Lower lobe of right lung (tissue), 2 donors: ENCODE measurements around the gene KISS1. TPM values are rescaled to one million over a fixed set of nuclear protein-coding genes. Genes with fewer than 3 reads are reported as not detected.

Experiments
- ATAC-seq, 2 donors: fragments of 200-7000 bp; cut with Tn5 transposase; one replicate each; pipeline ENCODE4 v1.9.1; 2020 to 2022; ENCODE audit warnings: mild to moderate bottlenecking in 2 of 2, moderate library complexity in 2 of 2
- DNase-seq: peaks from one replicate; pipeline ENCODE4 v3.0.0-alpha.2; 2020
- H3K27ac ChIP-seq: fragments of 200-600 bp; one replicate; pipeline ENCODE4 v1.8.0; 2022
- H3K27me3 ChIP-seq: fragments of 200-600 bp; one replicate; pipeline ENCODE4 v1.8.0; 2022; ENCODE audit warnings: low read depth
- H3K36me3 ChIP-seq: fragments of 200-600 bp; one replicate; pipeline ENCODE4 v1.8.0; 2022; ENCODE audit warnings: mild to moderate bottlenecking
- H3K4me1 ChIP-seq: fragments of 200-600 bp; one replicate; pipeline ENCODE4 v1.8.0; 2022
- H3K4me3 ChIP-seq: fragments of 200-600 bp; one replicate; pipeline ENCODE4 v1.8.0; 2022; ENCODE audit warnings: mild to moderate bottlenecking
- H3K9me3 ChIP-seq: fragments of 200-600 bp; one replicate; pipeline ENCODE4 v1.8.0; 2022
- CTCF ChIP-seq: fragments of 200-600 bp; IDR thresholded peaks from one replicate; pipeline ENCODE4 v1.8.0; 2022; ENCODE audit warnings: antibody characterized with exemption, mild to moderate bottlenecking
- intact Hi-C: fragments of 100-400 bp; cut with DNase I; formaldehyde crosslinking; loops from one replicate; pipeline ENCODE4 v1.11.0; 2022
- total RNA-seq: library from RNA; stranded (reverse); fragmentation: NEBNext Ultra II Directional; extraction: Animal tissue kit (Norgen Biotek cat#: 25700); gene quantifications from one replicate; pipeline ENCODE4 v1.2.1, GENCODE V29; 2021
- donor health status: DM: no; HTN: yes; CAD: no; lungs with severe emphysema.

The KISS1 gene
- total RNA-seq, 1 donor from 2014 or later, result not detected

DNA sequence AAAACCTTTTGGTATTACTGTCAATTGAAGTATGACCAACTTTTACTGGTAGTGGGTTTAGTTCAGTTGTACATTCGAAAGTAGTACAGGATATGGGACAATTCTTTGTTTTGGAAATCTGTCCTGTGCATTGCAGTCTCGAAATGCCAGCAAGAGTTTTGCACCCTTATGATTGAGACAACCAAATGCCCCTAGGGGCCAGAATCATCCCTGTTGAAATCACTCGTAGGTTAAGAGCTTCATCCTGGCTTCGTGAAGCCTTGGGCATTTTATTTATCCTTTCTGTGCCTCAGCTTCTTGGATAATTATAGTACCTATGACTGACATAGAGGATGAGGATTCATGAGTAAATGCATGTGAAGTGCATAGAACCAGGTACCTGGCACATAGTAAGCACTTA is 19.9 kb upstream of the KISS1 start:
- DNase-seq (no peak), ATAC-seq (no peak)
- H3K9me3 ChIP-seq, result no peaks in the 10 kb centered on the region
- TF ChIP-seq CTCF, result no peak
- peaks cover 13% of the 10 kb centered on the region for H3K27me3 ChIP-seq
- H3K36me3 ChIP-seq, result no peaks in the 10 kb centered on the region
- H3K4me1 ChIP-seq, result peaks cover 10% of the 10 kb centered on the region
- H3K4me3 ChIP-seq, result no peak overlapping the region
- H3K27ac ChIP-seq, result no peak overlapping the region
- intact Hi-C loops, result no loop called here

DNA sequence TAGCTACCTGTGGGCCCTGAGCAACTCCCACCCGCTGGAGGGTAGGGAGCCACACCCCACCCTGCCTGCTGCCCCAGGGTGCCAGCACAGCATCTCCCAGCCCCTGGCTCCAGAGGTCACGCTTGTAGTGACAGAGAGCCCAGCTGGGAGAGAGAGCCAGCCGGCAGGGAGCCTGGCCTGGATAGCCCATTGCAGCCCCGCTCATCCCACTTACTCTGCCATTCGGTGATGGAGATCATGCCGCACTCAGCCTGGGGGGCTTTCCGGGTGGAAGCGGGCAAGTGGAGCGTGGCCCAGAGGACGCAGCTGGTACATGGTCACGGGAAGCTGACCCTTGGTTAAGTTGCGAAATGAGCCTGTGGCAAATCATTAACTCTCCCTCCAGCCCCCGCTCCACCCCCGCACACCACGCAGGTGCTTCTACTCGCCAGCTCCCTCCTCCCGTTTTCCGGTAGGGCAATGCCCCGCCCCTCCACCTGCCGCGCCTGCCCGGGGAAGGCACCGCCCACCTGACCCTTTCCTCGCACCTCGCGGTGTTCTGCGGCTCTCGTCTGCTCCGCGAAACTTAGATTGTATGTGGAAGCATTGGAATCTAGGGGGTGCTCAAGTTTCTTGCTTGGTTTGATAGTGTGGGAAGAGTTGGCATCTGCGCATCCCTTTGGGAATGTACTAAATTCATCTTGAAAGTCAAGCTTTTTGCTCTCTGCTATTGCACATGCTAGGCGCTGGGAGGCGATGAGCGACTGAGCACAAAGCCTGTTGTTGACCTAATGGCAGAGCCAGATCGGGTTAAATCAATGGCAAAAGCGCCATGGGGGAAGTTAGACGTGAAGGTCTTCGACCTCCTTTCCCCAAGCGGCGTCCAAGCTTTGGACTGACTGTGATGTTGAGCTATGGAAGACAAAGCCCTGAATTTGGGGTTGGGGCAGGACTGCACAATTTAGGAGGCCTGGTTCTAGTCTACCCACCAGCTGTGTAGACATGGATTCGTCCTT is 17.7 kb upstream of the KISS1 start, which contains the start of gene GOLT1A:
TSS of gene GOLT1A (minus strand) at position 321 of the 995 bp plus-strand sequence. CDS start at position 239, 82 bp downstream.
- Histone ChIP-seq H3K4me1 (peaks cover 10% of the 10 kb centered on the region), H3K36me3 (no peaks in the 10 kb centered on the region), H3K9me3 (no peaks in the 10 kb centered on the region), H3K27ac (peak within 1 kb of the TSS; percentile 49), H3K4me3 (peak within 1 kb of the TSS; percentile 49), H3K27me3 (peaks cover 13% of the 10 kb centered on the region)
- peak; percentile 82 for DNase-seq
- intact Hi-C loops, result no loop called here
- peak; percentile 60 for TF ChIP-seq CTCF
- peak; percentile 96 for ATAC-seq

DNA sequence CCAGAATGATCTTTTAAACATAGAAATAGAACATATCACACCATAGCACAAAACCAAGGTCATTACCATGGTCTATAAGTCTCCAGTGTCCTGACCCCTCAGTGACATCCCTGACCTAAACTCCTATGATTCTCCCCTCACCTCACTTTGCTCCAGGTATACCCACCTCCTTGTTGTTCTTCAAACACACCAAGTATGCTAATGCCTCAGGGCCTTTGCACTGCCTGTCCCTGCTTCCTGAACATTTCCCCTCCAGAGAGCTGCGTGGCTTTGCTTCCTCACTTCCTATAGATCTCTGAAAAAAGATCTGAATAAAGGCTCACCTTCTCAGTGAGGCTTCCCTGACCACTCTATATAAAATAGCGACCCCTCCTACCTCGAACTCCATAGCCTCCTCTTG is 16.4 kb upstream of the KISS1 start:
- Histone ChIP-seq H3K4me3 (no peak overlapping the region), H3K4me1 (peaks cover 10% of the 10 kb centered on the region), H3K36me3 (no peaks in the 10 kb centered on the region), H3K27me3 (peaks cover 13% of the 10 kb centered on the region), H3K9me3 (no peaks in the 10 kb centered on the region), H3K27ac (no peak overlapping the region)
- TF ChIP-seq CTCF, result no peak
- intact Hi-C loops, result no loop called here
- DNase-seq (no peak), ATAC-seq (no peak)

DNA sequence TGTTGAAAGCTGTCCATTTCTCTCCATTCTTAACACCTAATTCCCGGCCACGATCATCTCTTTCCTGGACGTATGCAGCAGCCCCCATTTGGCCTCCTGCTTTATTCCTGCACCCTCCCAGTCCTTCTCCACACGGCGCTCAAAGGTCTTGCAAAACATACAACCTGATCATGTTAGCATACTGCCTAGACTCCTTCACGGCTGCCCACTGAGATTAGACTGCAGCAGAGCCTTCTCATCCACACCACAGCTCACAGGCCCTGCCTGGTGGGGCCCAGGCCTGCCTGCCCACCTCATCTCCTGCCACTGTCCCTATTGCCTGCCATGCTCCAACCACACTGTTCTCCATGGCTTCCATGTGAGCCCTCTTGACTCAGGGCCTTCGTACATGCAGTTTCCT is 14.8 kb upstream of the KISS1 start:
- Histone ChIP-seq H3K4me3 (no peak overlapping the region), H3K9me3 (no peaks in the 10 kb centered on the region), H3K27ac (no peak overlapping the region), H3K27me3 (peaks cover 6% of the 10 kb centered on the region), H3K36me3 (no peaks in the 10 kb centered on the region), H3K4me1 (peaks cover 14% of the 10 kb centered on the region)
- TF ChIP-seq CTCF, result no peak
- DNase-seq (no peak), ATAC-seq (no peak)
- intact Hi-C loops, result no loop called here

DNA sequence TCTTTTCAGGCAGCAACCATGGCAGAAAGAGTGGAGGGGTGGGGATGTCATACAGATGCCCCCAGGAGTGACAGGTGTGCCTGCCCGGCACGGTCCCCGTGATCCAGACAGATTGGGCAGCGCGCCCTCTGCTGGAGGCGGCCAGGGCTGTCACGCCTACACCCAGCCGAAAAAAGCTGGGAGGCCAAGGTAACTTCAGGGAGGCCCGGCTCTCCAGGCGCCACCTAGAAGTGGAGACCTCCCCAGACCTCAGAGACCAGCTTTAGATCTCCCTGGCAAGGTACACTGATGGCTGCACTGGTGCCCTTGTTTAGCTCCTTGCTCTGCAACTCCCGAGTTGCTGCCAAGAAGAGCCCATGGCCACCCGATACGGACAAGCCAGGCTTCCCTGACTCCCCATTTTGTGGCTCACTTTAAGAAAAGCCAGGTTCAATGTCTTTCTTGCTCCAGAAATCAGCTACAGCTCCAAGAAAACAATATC is 10.9 kb upstream of the KISS1 start:
- Histone ChIP-seq H3K27ac (no peak overlapping the region), H3K36me3 (no peaks in the 10 kb centered on the region), H3K4me3 (no peak overlapping the region), H3K27me3 (no peaks in the 10 kb centered on the region), H3K9me3 (no peaks in the 10 kb centered on the region), H3K4me1 (peaks cover 3% of the 10 kb centered on the region)
- DNase-seq (peak; percentile 79), ATAC-seq (peak; percentile 91 to 94)
- TF ChIP-seq CTCF, result peak; percentile 96
- intact Hi-C loops, result no loop called here
